SK-N-SH (cell line): ENCODE measurements around the gene PLEKHG3. TPM values are rescaled to one million over a fixed set of nuclear protein-coding genes. Genes with fewer than 3 reads are reported as not detected.

Source experiments
- CTCF ChIA-PET: fragments of 300-600, 350-600 bp; formaldehyde crosslinking; extraction: SDS; loops from one replicate; lab custom pipeline; 2021; lab: Yijun Ruan, JAX
- POLR2A ChIA-PET: fragments of 350-600 bp; sonication (Branson Sonifier 250); formaldehyde crosslinking; extraction: SDS; loops from one replicate; lab custom pipeline; 2020; ENCODE audit warnings: antibody characterized with exemption, inconsistent platforms; lab: Yijun Ruan, JAX
- DNase-seq: peaks from one replicate; pipeline ENCODE4 v3.0.0; 2012
- H2AFZ ChIP-seq: fragments of 200-600 bp; sonication (generic); 2 replicates; pipeline ENCODE4 v1.8.1; 2016; ENCODE audit warnings: antibody characterized with exemption, mild to moderate bottlenecking, low read depth
- H3F3A ChIP-seq: fragments of 200-600 bp; sonication (generic); replicated peaks from 2 replicates; pipeline ENCODE3; 2016; ENCODE audit warnings: antibody characterized with exemption, mild to moderate bottlenecking; ENCODE audit not compliant: insufficient read depth
- H3K27ac ChIP-seq, 2 experiments: fragments of 200-500 bp in 1 of 2; fragments of 200-600 bp in 1 of 2; sonication (Bioruptor generic) in 1 of 2; sonication (generic), shearing (Covaris generic) in 1 of 2; 2 replicates each; pipeline versions ENCODE4 v1.5.1 to v1.6.1; 2014 to 2016; ENCODE audit warnings: low read depth in 2 of 2, inconsistent platforms in 1 of 2, low read length in 1 of 2, mild to moderate bottlenecking in 1 of 2, mixed read lengths in 1 of 2
- H3K27me3 ChIP-seq: fragments of 200-600 bp; sonication (generic), shearing (Covaris generic); 2 replicates; pipeline ENCODE4 v1.6.1; 2016; ENCODE audit warnings: mixed run types; ENCODE audit not compliant: insufficient read depth
- H3K36me3 ChIP-seq, 2 experiments: fragments of 200-500 bp in 1 of 2; fragments of 200-600 bp in 1 of 2; sonication (Bioruptor generic) in 1 of 2; sonication (generic) in 1 of 2; replicated peaks in 1 of 2; 2 replicates each; pipeline versions ENCODE3 to v1.5.1; 2014 to 2016; ENCODE audit warnings: low read length in 1 of 2, mild to moderate bottlenecking in 1 of 2; ENCODE audit not compliant: insufficient read depth in 2 of 2, control insufficient read depth in 1 of 2
- H3K4me1 ChIP-seq, 2 experiments: fragments of 200-500 bp in 1 of 2; fragments of 200-600 bp in 1 of 2; sonication (Bioruptor generic) in 1 of 2; sonication (generic), shearing (Covaris generic) in 1 of 2; 2 replicates each; pipeline versions ENCODE4 v1.5.1 to v1.6.1; 2014 to 2016; ENCODE audit warnings: low read depth in 1 of 2, low read length in 1 of 2, mixed run types in 1 of 2; ENCODE audit not compliant: insufficient read depth in 2 of 2, control insufficient read depth in 1 of 2
- H3K4me2 ChIP-seq: fragments of 200-600 bp; sonication (generic), shearing (Covaris generic); 2 replicates; pipeline ENCODE4 v1.6.1; 2017; ENCODE audit warnings: mixed run types
- H3K4me3 ChIP-seq, 2 experiments: fragments of 200-500 bp in 1 of 2; fragments of 200-600 bp in 1 of 2; sonication (Bioruptor generic) in 1 of 2; sonication (generic), shearing (Covaris generic) in 1 of 2; 2 replicates each; pipeline versions ENCODE4 v1.5.1 to v1.8.1; 2014 to 2016; ENCODE audit warnings: low read depth in 2 of 2, inconsistent platforms in 1 of 2, low read length in 1 of 2, mild to moderate bottlenecking in 1 of 2, mixed read lengths in 1 of 2, moderate library complexity in 1 of 2
- H3K79me2 ChIP-seq: fragments of 200-600 bp; sonication (generic); 2 replicates; pipeline ENCODE4 v1.8.1; 2017; ENCODE audit warnings: mild to moderate bottlenecking; ENCODE audit not compliant: insufficient read depth
- H3K9ac ChIP-seq: fragments of 200-600 bp; sonication (generic); 2 replicates; pipeline ENCODE4 v1.6.1; 2017; ENCODE audit warnings: mixed run types
- H3K9me2 ChIP-seq: fragments of 200-600 bp; sonication (generic); 2 replicates; pipeline ENCODE4 v1.6.1; 2017; ENCODE audit warnings: mixed run types
- H3K9me3 ChIP-seq: fragments of 200-600 bp; sonication (generic); 2 replicates; pipeline ENCODE4 v1.6.1; 2017; ENCODE audit warnings: mixed run types, mild to moderate bottlenecking, moderate library complexity
- H4K20me1 ChIP-seq: fragments of 200-600 bp; sonication (generic); 2 replicates; pipeline ENCODE4 v1.6.1; 2017; ENCODE audit warnings: mild to moderate bottlenecking, mixed run types; ENCODE audit not compliant: insufficient read depth
- CHD2 ChIP-seq: fragments of 150-350 bp; IDR thresholded peaks from 2 replicates; pipeline ENCODE4 v1.6.1; 2018; ENCODE audit warnings: low read length; ENCODE audit not compliant: partially characterized antibody
- ELF1 ChIP-seq: IDR thresholded peaks from 2 replicates; pipeline ENCODE4 v1.4.0; 2012
- EZH2phosphoT487 ChIP-seq: fragments of 200-600 bp; sonication (generic); IDR thresholded peaks from 2 replicates; pipeline ENCODE4 v1.6.1; 2017; ENCODE audit warnings: low read depth, mixed run types, mild to moderate bottlenecking, antibody characterized with exemption, moderate library complexity, borderline replicate concordance
- FOSL2 ChIP-seq: IDR thresholded peaks from 2 replicates; pipeline ENCODE4 v1.4.0; 2012; ENCODE audit warnings: low read depth, mild to moderate bottlenecking, moderate library complexity, borderline replicate concordance
- FOXJ3 ChIP-seq: sonication (generic); formaldehyde crosslinking; IDR thresholded peaks from 2 replicates; pipeline ENCODE4 v1.5.1; 2020; ENCODE audit warnings: mild to moderate bottlenecking, missing genetic modification reagents
- GATA2 ChIP-seq: sonication (generic); formaldehyde crosslinking; IDR thresholded peaks from 2 replicates; pipeline ENCODE4 v1.5.0; 2020; ENCODE audit warnings: mild to moderate bottlenecking, missing genetic modification reagents
- JUND ChIP-seq: IDR thresholded peaks from 2 replicates; pipeline ENCODE4 v1.4.0; 2012
- MEF2A ChIP-seq: IDR thresholded peaks from 2 replicates; pipeline ENCODE4 v1.4.0; 2012; ENCODE audit warnings: low read depth, borderline replicate concordance
- MXI1 ChIP-seq: IDR thresholded peaks from 2 replicates; pipeline ENCODE4 v1.6.1; 2012; ENCODE audit warnings: mild to moderate bottlenecking, low read depth, low read length, improper control_type of control experiment
- NRF1 ChIP-seq: IDR thresholded peaks from 2 replicates; pipeline ENCODE4 v1.6.1; 2012; ENCODE audit warnings: low read depth, mild to moderate bottlenecking, low read length
- RCOR1 ChIP-seq: fragments of 150-350 bp; IDR thresholded peaks from 2 replicates; pipeline ENCODE4 v1.6.1; 2017; ENCODE audit warnings: antibody characterized with exemption, low read length
- RFX5 ChIP-seq: IDR thresholded peaks from 2 replicates; pipeline ENCODE4 v1.6.1; 2012; ENCODE audit warnings: mild to moderate bottlenecking, improper control_type of control experiment, low read length
- RXRA ChIP-seq: IDR thresholded peaks from 2 replicates; pipeline ENCODE4 v1.4.0; 2012; ENCODE audit warnings: low read depth, mild to moderate bottlenecking, borderline replicate concordance
- SMC3 ChIP-seq: IDR thresholded peaks from 2 replicates; pipeline ENCODE4 v1.6.1; 2012; ENCODE audit warnings: low read depth, low read length, improper control_type of control experiment
- TAF1 ChIP-seq: IDR thresholded peaks from 2 replicates; pipeline ENCODE4 v1.6.1; 2012; ENCODE audit warnings: low read depth, mild to moderate bottlenecking, low read length, moderate library complexity, borderline replicate concordance
- TEAD4 ChIP-seq: IDR thresholded peaks from 2 replicates; pipeline ENCODE4 v1.4.0; 2012; ENCODE audit warnings: mild to moderate bottlenecking, borderline replicate concordance; ENCODE audit not compliant: insufficient read depth
- WGBS: methylation state at CpG from one replicate; pipeline ENCODE4 v1.1.6; 2017; ENCODE audit warnings: low lambda C conversion rate; 5-methylcytosine and 5-hydroxymethylcytosine counted together
- polyA plus RNA-seq, 3 experiments: library from polyadenylated mRNA; depleted of rRNA; stranded (reverse); fragments of >200 nt; gene quantifications; 2 replicates each; pipeline ENCODE4 v1.2.3, GENCODE V29; 2012
- TF ChIP-seq, protein P1 (sequence below): IDR thresholded peaks from 2 replicates; pipeline ENCODE4; 2012
- TF ChIP-seq, protein P2 (sequence below): fragments of 150-350 bp; IDR thresholded peaks from 2 replicates; pipeline ENCODE4 v1.6.1; 2017; ENCODE audit warnings: antibody characterized with exemption, low read length, low read depth, borderline replicate concordance
- TF ChIP-seq, protein P3 (sequence below): IDR thresholded peaks from 2 replicates; pipeline ENCODE4 v1.4.0; 2012; ENCODE audit warnings: low read depth
- TF ChIP-seq, protein P4 (sequence below): fragments of 200-600 bp; sonication (generic); IDR thresholded peaks from 2 replicates; pipeline ENCODE4 v1.6.1; 2017; ENCODE audit warnings: antibody characterized with exemption, mild to moderate bottlenecking, moderate library complexity

PLEKHG3 gene
- polyA plus RNA-seq, 1 of the 3 experiments (the other 2 are of a cell fraction): 5.1 TPM

DNA sequence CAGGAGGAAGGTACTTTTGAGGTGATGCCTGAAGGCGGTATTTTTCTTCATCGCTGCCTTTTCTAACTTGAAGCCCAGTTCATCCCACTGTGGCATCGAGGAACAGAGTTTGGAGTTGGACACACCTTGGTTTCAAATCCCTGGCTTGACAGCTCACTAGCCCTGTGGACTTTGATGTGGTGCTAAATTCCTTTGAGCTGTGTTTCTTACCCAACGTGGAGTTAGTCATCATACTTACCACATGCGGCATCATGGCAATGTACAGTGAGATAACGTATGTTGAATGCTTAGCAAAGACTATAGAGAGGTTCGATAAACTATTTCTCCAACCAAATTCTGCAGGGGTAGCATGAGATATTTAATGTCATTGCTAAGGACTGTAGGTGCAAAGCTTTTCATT is 3.4 kb downstream of the PLEKHG3 start:
- TF ChIP-seq NRF1 (no peak), TAF1 (no peak), FOSL2 (no peak), RFX5 (no peak), RCOR1 (no peak), TEAD4 (no peak), RXRA (no peak), EZH2phosphoT487 (no peak), SMC3 (no peak), MXI1 (no peak)
- CTCF ChIA-PET: interaction anchor here (2.1 to 2.7 kb wide), 2 partner anchors 36 to 57 kb away, joined by 7 to 10 read pairs; no protein-coding TSS in a partner anchor
- no peaks in the 10 kb centered on the region for H3K36me3 ChIP-seq
- H3K4me3 ChIP-seq: no peak overlapping the region
- H3K27me3 ChIP-seq: no peaks in the 10 kb centered on the region
- H3K9ac ChIP-seq: no peak overlapping the region
- no peaks in the 10 kb centered on the region for H3F3A ChIP-seq
- no peak for DNase-seq
- H3K79me2 ChIP-seq: peaks cover 31% of the 10 kb centered on the region; the same call in 1 of the 2 replicates
- no peaks in the 10 kb centered on the region for H4K20me1 ChIP-seq
- POLR2A ChIA-PET: interaction anchor here (0.7 to 2.1 kb wide), 2 partner anchors 55 to 206 kb away, joined by 3 to 6 read pairs; no protein-coding TSS in a partner anchor
- H3K4me2 ChIP-seq: 0 out of 2 replicates have a peak overlapping the region, but pooled peaks have one; percentile 11
- WGBS: 73% methylated on average over 7 of the region's 7 CpGs
- no peak overlapping the region for H2AFZ ChIP-seq
- peaks cover 6 to 36% of the 10 kb centered on the region in 2 experiments; a peak in 2 of 4 replicates for H3K4me1 ChIP-seq
- H3K9me2 ChIP-seq: no peaks in the 10 kb centered on the region
- 0 out of 2 replicates have a peak, but pooled peaks cover under 1% of the 10 kb centered on the region for H3K9me3 ChIP-seq
- H3K27ac ChIP-seq: no peak overlapping the region

DNA sequence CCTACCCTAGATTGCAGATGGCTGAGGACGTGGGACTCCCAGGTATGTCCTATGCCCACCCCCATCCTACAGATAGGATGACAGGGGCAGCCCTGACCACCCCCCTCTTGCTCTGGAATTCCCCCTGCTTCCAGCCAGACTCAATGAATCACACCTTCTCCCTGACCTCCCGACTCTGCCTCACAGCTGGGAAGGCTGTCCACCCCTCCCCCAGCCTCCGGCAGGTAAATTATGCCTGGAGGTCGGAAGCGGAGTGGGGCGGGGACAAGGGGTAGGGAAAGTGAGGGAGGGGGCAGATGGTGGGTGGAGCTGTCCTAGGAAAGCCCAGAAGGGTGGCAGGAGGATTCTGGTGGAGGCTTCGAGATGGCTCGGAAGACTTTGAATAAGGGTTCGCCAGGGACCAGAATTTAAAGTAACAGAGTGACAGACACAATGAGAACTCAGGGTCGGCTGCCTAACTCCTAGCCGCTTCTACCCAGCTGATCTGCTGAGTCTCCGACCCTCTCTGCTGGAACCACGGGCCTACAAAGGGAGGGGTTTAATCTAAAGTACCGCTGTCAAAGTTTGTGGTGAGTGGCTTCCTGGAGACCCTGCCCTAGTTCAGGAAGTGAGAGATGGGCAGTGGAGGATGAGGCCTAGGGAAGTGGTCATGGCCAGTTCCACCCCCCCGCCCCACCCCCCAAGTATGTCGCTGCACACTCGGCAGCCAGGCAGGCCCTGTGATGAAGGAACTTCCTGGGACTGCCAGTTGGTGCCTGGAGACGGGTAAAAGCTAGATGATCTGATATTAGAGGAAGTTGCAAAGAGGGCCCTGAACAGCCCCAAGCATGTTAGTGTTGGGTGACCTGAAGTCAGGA is 4.2 kb downstream of the PLEKHG3 start:
- Histone ChIP-seq H3K9me3 (peaks cover 7% of the 10 kb centered on the region), H3K27me3 (no peaks in the 10 kb centered on the region), H3K9me2 (no peaks in the 10 kb centered on the region), H3K9ac (no peak overlapping the region), H3K36me3 (peaks cover 0 to 3% of the 10 kb centered on the region in 2 experiments), H3K4me2 (0 out of 2 replicates have a peak overlapping the region, but pooled peaks have one; percentile 11), H3K27ac (no peak overlapping the region; a peak in 1 of 4 replicates), H3K4me1 (peaks cover 5 to 36% of the 10 kb centered on the region in 2 experiments; a peak in 2 of 4 replicates), H4K20me1 (no peaks in the 10 kb centered on the region), H3K79me2 (peaks cover 37% of the 10 kb centered on the region; the same call in 1 of the 2 replicates), H3F3A (no peaks in the 10 kb centered on the region), H3K4me3 (no peak overlapping the region), H2AFZ (no peak overlapping the region)
- 76% methylated on average over 14 of the region's 18 CpGs for whole genome bisulfite sequencing
- DNase-seq: no peak
- ChIA-PET POLR2A (interaction anchor here (2.1 kb wide), 1 partner anchor 54 kb away, joined by 6 read pairs; no protein-coding TSS in a partner anchor), CTCF (interaction anchor here (0.9 to 2.7 kb wide), 4 partner anchors 37 to 115 kb away, joined by 3 to 10 read pairs (median 6); no protein-coding TSS in a partner anchor)
- no peak for TF ChIP-seq TEAD4
- TF ChIP-seq RXRA: no peak
- no peak for TF ChIP-seq TAF1
- no peak for TF ChIP-seq JUND
- TF ChIP-seq FOSL2: no peak
- no peak for TF ChIP-seq FOXJ3
- TF ChIP-seq, protein P1, sequence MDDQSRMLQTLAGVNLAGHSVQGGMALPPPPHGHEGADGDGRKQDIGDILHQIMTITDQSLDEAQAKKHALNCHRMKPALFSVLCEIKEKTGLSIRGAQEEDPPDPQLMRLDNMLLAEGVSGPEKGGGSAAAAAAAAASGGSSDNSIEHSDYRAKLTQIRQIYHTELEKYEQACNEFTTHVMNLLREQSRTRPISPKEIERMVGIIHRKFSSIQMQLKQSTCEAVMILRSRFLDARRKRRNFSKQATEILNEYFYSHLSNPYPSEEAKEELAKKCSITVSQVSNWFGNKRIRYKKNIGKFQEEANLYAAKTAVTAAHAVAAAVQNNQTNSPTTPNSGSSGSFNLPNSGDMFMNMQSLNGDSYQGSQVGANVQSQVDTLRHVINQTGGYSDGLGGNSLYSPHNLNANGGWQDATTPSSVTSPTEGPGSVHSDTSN: no peak
- TF ChIP-seq, protein P2, sequence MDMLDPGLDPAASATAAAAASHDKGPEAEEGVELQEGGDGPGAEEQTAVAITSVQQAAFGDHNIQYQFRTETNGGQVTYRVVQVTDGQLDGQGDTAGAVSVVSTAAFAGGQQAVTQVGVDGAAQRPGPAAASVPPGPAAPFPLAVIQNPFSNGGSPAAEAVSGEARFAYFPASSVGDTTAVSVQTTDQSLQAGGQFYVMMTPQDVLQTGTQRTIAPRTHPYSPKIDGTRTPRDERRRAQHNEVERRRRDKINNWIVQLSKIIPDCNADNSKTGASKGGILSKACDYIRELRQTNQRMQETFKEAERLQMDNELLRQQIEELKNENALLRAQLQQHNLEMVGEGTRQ: no peak
- TF ChIP-seq, protein P3, sequence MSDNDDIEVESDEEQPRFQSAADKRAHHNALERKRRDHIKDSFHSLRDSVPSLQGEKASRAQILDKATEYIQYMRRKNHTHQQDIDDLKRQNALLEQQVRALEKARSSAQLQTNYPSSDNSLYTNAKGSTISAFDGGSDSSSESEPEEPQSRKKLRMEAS: no peak
- TF ChIP-seq ELF1: no peak
- TF ChIP-seq GATA2 (CRISPR knock-in tag): no peak
- TF ChIP-seq, protein P4, sequence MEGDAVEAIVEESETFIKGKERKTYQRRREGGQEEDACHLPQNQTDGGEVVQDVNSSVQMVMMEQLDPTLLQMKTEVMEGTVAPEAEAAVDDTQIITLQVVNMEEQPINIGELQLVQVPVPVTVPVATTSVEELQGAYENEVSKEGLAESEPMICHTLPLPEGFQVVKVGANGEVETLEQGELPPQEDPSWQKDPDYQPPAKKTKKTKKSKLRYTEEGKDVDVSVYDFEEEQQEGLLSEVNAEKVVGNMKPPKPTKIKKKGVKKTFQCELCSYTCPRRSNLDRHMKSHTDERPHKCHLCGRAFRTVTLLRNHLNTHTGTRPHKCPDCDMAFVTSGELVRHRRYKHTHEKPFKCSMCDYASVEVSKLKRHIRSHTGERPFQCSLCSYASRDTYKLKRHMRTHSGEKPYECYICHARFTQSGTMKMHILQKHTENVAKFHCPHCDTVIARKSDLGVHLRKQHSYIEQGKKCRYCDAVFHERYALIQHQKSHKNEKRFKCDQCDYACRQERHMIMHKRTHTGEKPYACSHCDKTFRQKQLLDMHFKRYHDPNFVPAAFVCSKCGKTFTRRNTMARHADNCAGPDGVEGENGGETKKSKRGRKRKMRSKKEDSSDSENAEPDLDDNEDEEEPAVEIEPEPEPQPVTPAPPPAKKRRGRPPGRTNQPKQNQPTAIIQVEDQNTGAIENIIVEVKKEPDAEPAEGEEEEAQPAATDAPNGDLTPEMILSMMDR: no peak
- TF ChIP-seq CHD2: no peak
- no peak for TF ChIP-seq MEF2A
